Caki2 (cell line): ENCODE measurements around the gene PIR. TPM values are rescaled to one million over a fixed set of nuclear protein-coding genes. Genes with fewer than 3 reads are reported as not detected.

ENCODE experiments used
- DNase-seq: peaks from one replicate; pipeline ENCODE4 v3.0.0-alpha.2; 2015; ENCODE audit warnings: low read depth
- in situ Hi-C: cut with HindIII; loops from 2 replicates; pipeline ENCODE4 v1.10.0; 2016; ENCODE audit warnings: low sequenced_read_pairs, low pct_unique_long_range_greater_than_20kb, mixed read lengths
- total RNA-seq: library from RNA; depleted of rRNA; stranded (reverse); fragments of >200 nt; shearing (Covaris generic); gene quantifications from 2 replicates; pipeline ENCODE4 v1.2.3, GENCODE V29; 2014; ENCODE audit warnings: low replicate concordance

The PIR gene
- total RNA-seq, 1 experiment from 2014 or later, result 80.0 TPM

DNA sequence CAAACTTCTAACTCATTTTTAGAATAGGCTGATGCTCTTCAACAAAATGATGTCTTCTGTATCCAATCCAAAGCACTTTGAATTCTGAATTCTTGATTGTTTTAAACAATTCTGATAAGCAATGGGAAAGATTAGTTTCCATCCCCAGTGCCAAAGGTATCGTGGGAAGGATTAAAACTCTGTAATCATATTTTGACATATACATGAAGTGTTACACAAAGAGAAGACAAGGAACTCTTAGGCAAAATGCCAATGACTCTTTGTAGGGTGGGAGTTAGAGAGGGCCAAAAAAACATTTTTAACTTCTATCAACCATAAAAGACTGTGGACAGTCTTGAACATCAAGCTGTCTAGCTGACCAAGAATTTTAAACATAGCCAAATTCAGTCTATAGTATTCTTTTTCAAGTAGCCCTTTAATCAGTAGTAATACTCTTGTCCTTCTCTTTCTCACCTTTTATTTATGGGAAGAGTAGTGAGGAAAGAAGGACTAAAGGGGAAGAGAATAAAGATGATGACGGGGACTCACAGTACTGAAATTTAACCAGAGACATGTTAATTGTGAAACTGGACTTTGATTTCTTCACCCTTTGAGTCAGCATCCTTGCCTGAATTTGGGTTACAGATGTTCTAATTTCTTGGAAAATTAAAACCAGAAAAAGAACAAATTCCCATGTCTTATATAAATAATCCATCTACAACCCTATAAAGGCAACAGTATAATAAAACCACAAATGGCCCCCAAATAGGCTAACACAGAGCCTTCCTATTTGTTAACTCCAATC is 57.1 kb downstream of the PIR start:
- in situ Hi-C loops, result no loop called here
- no peak for DNase-seq

DNA sequence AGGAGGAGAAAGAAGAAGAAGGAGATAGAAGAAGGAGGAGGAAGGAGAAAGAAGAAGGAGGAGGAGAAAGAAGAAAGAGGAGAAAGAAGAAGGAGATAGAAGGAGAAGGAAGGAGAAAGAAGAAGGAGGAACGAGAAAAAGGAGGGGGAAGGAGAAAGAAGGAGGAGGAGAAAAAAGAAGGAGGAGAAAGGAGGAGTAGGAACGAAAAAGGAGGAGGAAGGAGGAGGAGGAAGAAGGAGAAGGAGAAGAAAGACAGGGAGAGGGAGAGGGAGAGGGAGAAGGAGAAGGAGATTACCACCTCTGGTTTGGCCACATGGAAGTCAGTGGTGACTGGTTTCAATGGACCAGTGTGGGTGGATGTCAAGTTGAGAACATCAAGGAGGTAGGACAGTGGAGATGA is 58.9 kb downstream of the PIR start:
- in situ Hi-C loops, result no loop called here
- no peak for DNase-seq

GRCh38 chrX:15430584-15430983 is 62.5 kb downstream of the PIR start:
- DNase-seq, result no peak
- in situ Hi-C loops, result no loop called here

- no peak for DNase-seq
- in situ Hi-C loops, result no loop called here
These were observed 63.1 kb downstream of the PIR start for GRCh38 chrX:15430076-15430475.

- DNase-seq, result no peak
- in situ Hi-C loops, result no loop called here
These were observed 68.1 kb downstream of the PIR start for GRCh38 chrX:15425024-15425423.

- DNase-seq, result no peak
- in situ Hi-C loops, result no loop called here
These were observed 74.4 kb downstream of the PIR start for GRCh38 chrX:15418707-15419181.

- DNase-seq, result no peak
- in situ Hi-C loops, result no loop called here
These were observed 75.0 kb downstream of the PIR start for GRCh38 chrX:15418041-15418706.

- DNase-seq, result no peak
- in situ Hi-C loops, result no loop called here
These were observed 76.8 kb downstream of the PIR start for GRCh38 chrX:15416133-15416993.

- in situ Hi-C loops, result no loop called here
- DNase-seq, result no peak
These were observed 80.0 kb downstream of the PIR start for GRCh38 chrX:15413101-15413500.

DNA sequence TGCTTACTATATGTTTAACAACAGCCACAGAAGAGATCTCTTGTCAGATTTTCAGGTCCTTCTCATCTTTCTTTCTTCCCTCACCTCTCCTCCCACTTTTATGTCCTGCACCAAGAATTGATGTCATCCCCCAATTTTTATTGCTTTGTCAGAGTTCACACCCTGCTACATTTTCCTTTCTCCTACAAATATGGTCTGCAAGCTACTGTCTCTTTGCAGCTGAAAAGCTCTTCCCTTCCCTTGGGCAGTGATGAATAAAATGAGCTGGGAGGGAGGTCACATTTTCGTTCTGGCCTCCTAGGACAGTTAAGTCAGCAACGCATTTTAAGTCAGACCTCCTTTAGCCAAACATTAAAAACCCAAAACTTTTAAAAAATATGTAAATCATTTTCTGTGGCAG is 82.2 kb downstream of the PIR start:
- in situ Hi-C loops, result no loop called here
- DNase-seq, result no peak

DNA sequence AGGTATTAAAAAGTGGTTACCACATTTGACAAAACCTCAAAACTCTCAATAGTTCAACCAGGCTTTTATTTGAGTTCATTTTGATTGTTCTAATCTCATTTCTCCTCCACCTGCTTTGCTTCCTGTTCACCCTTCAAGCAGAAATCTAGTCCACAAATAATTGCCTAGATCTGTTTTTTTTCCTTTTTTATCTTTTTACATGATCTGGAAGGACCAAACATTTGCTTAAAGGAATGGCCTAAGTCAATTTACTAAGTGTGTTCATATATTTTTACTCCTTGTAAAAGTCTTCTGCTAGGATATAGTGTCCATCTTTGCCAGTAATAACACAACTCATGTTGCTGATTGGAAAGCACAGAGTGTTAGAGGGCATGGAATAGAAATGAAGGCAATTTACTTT is 82.7 kb downstream of the PIR start:
- in situ Hi-C loops, result no loop called here
- DNase-seq, result no peak

DNA sequence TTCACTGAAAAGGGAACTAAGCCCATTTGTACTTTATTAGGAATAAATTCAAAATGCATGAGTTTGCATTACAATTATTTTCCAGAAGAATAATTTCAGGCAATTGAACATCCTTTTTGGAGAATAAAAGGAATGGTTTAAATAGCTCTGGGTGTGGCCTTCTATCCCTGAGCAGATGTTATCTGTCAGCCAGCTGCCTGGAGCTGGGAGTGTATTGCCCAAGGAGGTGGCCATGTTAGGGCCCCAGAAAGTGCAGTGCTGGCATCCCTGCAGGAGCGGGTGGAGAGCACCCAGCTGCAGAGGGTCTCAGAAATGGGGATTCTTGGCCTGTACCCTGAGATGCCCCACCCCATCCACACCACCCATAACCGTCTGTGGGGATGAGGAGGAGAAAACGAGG is 87.3 kb downstream of the PIR start:
- no peak for DNase-seq
- in situ Hi-C loops, result no loop called here

DNA sequence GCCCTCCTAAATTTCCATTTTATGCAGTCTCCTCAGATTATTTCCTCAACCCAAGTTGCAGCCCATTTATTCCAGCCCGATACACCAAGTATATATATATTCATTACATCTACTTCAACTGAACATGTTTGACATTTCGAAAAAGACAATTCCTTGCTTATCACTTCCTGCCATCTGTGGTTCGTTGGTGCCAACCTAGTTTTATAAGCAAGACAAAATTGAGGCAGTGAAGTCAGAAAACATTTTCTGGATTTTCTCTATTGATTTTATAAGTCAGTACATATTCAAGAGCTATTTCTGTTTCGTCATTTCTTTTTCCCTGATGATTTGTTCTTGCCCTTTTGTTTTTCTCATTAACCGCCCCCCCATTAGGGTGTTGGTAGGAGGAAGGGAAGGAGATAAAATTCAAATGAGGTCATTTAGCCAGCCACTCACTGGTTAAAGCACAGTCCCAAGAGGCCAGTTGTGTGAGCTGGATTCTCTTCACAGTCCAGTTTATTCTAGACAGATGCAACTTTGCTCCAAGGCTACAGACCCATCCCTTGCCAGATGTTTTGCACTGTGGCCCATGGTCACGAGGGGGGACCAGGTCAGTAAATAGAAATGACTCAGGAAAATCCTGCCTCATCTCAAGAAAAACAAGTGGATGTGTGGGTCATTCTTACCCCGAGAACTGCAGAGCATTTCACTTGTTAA is 88.6 kb downstream of the PIR start:
- in situ Hi-C loops, result no loop called here
- DNase-seq, result no peak

DNA sequence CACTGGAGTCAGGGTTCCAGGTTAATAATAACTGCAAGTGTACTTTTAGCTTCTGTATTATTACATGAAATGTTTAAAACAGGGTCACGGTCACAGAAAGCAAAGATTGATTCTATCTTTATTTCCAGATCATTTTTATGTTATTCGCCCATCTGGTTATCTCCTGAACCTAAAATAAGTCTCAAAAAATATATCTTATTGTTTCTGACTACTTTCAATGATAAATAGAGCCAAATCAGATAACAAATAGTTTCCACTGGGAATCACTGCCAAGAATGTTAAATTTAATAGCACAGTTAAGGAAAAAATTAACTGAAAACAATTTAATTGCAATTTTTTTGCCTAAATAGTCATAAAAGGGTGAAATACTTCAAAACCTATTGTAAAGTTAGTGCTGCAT is 91.8 kb downstream of the PIR start:
- no peak for DNase-seq
- in situ Hi-C loops, result no loop called here

DNA sequence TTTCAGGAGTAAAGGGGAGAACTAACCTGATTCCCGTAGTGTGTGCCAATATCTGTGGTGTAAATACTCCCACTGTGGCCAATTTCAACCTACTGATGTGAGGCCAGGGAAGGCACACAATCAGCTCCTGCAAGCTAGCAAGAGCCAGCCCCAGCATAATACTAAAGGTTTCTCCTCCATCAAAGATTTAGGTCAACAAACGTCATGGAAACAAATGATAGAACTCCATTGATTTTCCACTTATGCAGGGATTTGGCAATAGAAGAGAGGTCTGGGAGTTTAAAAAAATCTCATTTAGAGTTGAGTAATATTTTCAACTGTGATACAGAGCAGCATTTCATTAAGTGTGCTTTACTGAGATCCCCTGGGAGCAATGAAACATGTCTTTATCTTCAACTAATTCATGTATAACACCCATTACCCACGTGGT is 93.2 kb downstream of the PIR start:
- in situ Hi-C loops, result no loop called here
- DNase-seq, result no peak

GRCh38 chrX:15398874-15399273 is 94.3 kb downstream of the PIR start:
- DNase-seq, result no peak
- in situ Hi-C loops, result no loop called here

GRCh38 chrX:15395789-15396188 is 97.3 kb downstream of the PIR start:
- DNase-seq, result no peak
- in situ Hi-C loops, result no loop called here

- no peak for DNase-seq
- in situ Hi-C loops, result no loop called here
These were observed 101.3 kb downstream of the PIR start for GRCh38 chrX:15391850-15392249.
